Left ventricle myocardium inferior (tissue), 1 donor: ENCODE results near the gene TOMM7. TPM values are rescaled to one million over a fixed set of nuclear protein-coding genes. Genes with fewer than 3 reads are reported as not detected.
A peak's percentile ranks its signal among the peaks of the same experiment; 100 is the strongest.

ENCODE experiments used
- DNase-seq: peaks from one replicate; pipeline ENCODE4 v3.0.0-alpha.2; 2020
- H3K27ac ChIP-seq: fragments of 200-600 bp; replicated peaks from 2 replicates; pipeline ENCODE4 v1.8.0; 2021
- H3K27me3 ChIP-seq: fragments of 200-600 bp; 2 replicates; pipeline ENCODE4 v1.8.0; 2021; ENCODE audit warnings: low read depth
- H3K36me3 ChIP-seq: fragments of 200-600 bp; 2 replicates; pipeline ENCODE4 v1.8.0; 2021
- H3K4me1 ChIP-seq: fragments of 200-600 bp; 2 replicates; pipeline ENCODE4 v1.8.0; 2021
- H3K4me3 ChIP-seq: fragments of 200-600 bp; 2 replicates; pipeline ENCODE4 v1.8.0; 2021; ENCODE audit warnings: mild to moderate bottlenecking, moderate library complexity
- H3K9me3 ChIP-seq: fragments of 200-600 bp; replicated peaks from 2 replicates; pipeline ENCODE4 v1.8.0; 2021
- intact Hi-C: fragments of 100-400 bp; cut with micrococcal nuclease; formaldehyde crosslinking; loops from one replicate; pipeline ENCODE4 v1.11.0; 2022
- total RNA-seq: library from RNA; stranded (reverse); fragmentation: NEBNext Ultra II Directional; extraction: Animal tissue kit (Norgen Biotek cat#: 25700); gene quantifications from one replicate; pipeline ENCODE4 v1.2.1, GENCODE V29; 2021
- TF ChIP-seq, protein P1 (sequence below): fragments of 200-600 bp; IDR thresholded peaks from 2 replicates; pipeline ENCODE4 v1.8.0; 2021; ENCODE audit warnings: antibody characterized with exemption, mild to moderate bottlenecking, borderline replicate concordance
- donor health status: DM: no; HTN: yes; CAD: no; lungs with severe emphysema.

TOMM7 gene
- total RNA-seq, 1 donor from 2014 or later = 563 TPM

DNA sequence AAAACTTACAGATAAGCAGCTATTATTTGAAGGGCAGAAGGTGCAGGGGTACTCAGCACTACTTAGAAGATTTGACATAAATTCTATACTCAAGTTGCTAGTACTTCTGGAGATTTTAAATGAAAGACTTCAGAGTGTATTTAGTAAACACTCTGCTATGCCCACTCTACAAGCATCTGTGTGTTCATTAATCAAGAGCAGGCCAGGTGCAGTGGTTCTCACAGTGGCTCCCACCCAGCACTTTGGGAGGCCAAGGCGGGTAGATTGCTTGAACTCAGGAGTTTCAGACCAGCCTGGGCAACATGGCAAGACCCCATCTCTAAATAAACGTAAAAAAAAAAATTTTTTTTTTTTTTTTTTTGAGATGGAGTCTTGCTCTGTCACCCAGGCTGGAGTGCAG, 38.9 kb upstream of the TOMM7 start:
- Histone ChIP-seq H3K9me3 (no peaks in the 10 kb centered on the region), H3K27me3 (no peaks in the 10 kb centered on the region), H3K36me3 (peaks cover 51% of the 10 kb centered on the region), H3K4me3 (no peak overlapping the region), H3K27ac (no peak overlapping the region), H3K4me1 (peaks cover 62% of the 10 kb centered on the region)
- TF ChIP-seq, protein P1, sequence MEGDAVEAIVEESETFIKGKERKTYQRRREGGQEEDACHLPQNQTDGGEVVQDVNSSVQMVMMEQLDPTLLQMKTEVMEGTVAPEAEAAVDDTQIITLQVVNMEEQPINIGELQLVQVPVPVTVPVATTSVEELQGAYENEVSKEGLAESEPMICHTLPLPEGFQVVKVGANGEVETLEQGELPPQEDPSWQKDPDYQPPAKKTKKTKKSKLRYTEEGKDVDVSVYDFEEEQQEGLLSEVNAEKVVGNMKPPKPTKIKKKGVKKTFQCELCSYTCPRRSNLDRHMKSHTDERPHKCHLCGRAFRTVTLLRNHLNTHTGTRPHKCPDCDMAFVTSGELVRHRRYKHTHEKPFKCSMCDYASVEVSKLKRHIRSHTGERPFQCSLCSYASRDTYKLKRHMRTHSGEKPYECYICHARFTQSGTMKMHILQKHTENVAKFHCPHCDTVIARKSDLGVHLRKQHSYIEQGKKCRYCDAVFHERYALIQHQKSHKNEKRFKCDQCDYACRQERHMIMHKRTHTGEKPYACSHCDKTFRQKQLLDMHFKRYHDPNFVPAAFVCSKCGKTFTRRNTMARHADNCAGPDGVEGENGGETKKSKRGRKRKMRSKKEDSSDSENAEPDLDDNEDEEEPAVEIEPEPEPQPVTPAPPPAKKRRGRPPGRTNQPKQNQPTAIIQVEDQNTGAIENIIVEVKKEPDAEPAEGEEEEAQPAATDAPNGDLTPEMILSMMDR = no peak
- intact Hi-C loops = no loop called here
- no peak for DNase-seq

DNA sequence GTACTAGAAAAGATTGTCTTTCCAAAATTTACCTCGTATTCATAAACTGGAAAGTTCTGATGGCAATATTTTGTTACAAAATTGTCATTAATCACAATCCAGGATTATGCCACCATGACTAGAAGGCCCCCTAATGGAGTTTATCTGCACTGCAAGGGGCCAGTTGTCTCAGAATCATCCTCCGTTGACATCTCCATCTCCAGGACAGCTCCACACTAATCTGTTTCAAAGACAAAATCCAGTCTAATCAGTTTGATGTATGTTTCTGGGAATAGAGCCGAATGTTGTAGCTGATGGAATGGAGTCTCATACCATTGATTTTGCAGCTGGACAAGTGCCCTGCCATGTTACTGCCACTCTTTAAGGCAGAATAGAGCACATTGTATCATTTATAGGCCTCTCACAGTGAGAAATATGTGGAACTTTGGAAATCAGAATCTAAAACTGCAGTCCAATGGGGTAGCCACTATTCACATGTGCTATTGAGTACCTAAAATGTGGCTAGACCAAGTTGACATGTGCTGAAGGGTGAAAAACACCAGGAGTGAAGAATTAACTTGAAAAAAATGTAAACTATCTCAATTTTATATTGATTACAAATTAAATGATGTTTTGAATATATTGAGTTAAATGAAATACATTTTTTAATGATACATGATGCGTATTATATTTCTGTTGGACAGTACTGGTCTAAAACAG, 38.3 kb upstream of the TOMM7 start:
- no peaks in the 10 kb centered on the region for H3K9me3 ChIP-seq
- peaks cover 53% of the 10 kb centered on the region for H3K36me3 ChIP-seq
- peak overlapping the region; percentile 42 for H3K27ac ChIP-seq
- H3K27me3 ChIP-seq = no peaks in the 10 kb centered on the region
- H3K4me3 ChIP-seq = no peak overlapping the region
- TF ChIP-seq, protein P1 = peak; percentile 62
- no peak for DNase-seq
- peaks cover 62% of the 10 kb centered on the region for H3K4me1 ChIP-seq
- intact Hi-C loops = no loop called here

DNA sequence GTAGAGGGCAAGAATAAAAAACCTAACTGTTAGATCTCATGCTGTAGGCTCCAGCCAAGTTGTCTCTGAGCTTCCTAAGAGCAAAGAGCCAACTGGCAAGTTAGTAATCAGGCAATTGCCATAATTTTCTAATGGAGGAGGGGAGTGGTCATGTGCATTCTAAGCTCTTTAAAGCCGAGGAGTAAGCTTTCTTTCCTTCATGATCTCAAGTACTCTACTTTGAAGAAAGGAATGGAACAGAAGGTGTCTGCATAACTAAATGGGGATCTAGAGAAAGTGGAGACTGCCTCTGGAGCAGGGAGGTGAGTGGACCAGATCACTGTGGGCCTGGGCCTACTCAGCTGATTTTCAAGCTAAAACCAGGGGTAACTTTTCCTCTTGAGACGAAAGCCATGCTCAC, 37.7 kb upstream of the TOMM7 start:
- DNase-seq = no peak
- Histone ChIP-seq H3K4me3 (no peak overlapping the region), H3K9me3 (no peaks in the 10 kb centered on the region), H3K27ac (peak overlapping the region; percentile 42), H3K4me1 (peaks cover 63% of the 10 kb centered on the region), H3K27me3 (no peaks in the 10 kb centered on the region), H3K36me3 (peaks cover 53% of the 10 kb centered on the region)
- intact Hi-C loops = no loop called here
- TF ChIP-seq, protein P1 = no peak

DNA sequence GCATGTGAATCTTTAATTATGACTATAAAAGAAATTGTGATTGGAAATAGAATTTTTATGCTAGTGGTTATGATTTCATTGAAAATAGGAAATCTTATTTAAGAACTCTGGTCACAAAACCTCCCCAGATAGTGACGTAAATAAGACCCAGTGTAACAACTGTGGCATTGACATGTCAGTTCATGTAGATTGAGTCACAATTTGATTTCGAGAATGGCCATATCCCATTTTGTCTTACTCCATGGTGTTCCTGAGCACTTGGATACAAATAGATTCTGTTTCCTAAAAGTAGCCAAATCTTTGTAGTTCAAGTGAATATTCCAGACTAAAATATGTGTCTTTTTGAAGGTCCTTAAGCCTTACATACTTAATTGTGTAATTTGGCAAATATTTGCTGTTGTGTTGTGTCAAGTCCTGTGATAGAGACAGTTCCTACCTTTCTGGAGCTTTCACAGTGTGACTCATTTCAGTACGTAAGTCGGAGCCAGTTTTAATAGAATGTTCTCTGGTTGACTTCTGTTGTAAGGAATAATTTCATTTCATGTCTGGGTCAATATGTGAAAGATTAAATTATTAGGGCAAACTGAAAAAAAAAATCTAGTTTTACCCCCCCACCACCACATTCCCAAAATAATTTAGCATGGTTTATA, 37.1 kb upstream of the TOMM7 start:
- H3K4me1 ChIP-seq = peaks cover 63% of the 10 kb centered on the region
- DNase-seq = no peak
- H3K9me3 ChIP-seq = no peaks in the 10 kb centered on the region
- TF ChIP-seq, protein P1 = no peak
- peaks cover 53% of the 10 kb centered on the region for H3K36me3 ChIP-seq
- no peak overlapping the region for H3K4me3 ChIP-seq
- H3K27ac ChIP-seq = peak overlapping the region; percentile 42
- no peaks in the 10 kb centered on the region for H3K27me3 ChIP-seq
- intact Hi-C loops = loop anchor here (5.0 to 10.0 kb wide), 3 partner anchors 155 to 297 kb away; partner anchors contain the start of gene HYCC1

DNA sequence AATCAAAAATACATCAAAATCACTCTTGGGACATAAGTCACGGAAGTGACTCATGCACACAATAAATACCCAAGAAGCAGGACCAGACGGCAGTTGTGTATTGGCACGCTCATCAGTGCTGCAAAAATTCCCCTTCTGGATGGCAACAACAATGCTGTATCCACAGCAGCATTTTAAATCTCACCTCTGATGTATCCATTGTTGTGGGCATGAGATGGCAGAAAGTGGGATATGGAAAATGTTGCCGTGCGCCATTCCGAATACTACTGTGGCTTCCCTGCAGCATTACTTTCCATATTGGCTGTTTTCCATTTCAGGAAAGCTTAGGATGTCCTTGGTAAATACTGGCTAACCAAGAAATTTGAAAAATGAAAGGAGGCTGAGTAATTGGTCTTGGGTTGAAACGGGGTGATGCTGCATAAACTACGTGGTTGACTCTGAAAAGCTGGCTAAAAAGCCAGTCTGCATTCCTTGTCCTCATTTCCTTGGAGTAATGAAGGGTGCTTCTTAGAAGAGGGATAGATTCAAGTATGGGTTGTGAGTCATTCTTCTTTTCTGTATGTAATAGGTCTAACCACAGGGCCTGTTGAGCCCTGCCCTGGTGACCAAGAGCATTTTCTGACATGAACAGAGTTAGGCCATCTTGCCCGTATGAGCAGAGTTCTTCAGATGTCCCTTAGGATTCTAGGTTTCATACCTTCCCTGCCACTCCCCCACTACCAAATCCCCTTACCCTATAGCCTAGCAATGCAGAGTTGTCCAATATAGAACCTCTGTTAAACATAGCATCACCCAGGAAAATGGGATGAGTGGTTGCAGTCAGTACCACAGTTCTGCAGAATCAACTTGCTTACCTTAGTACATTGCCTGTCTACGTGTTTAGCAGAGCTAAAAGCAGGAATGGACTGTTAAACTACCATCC, 36.3 kb upstream of the TOMM7 start:
- Histone ChIP-seq H3K4me1 (peaks cover 62% of the 10 kb centered on the region), H3K27me3 (no peaks in the 10 kb centered on the region)

More for the DNA sequence above, 36.3 kb upstream of the TOMM7 start:
- TF ChIP-seq, protein P1 = no peak
- intact Hi-C loops = loop anchor here (5.0 to 10.0 kb wide), 3 partner anchors 156 to 297 kb away; partner anchors contain the start of gene HYCC1
- H3K9me3 ChIP-seq = no peaks in the 10 kb centered on the region
- H3K4me3 ChIP-seq = no peak overlapping the region
- no peak for DNase-seq
- peak overlapping the region; percentile 42 for H3K27ac ChIP-seq
- H3K36me3 ChIP-seq = peaks cover 53% of the 10 kb centered on the region
